ENCODE measurements around the gene KIF26B.

GRCh38 chr1:245694753-245695195 is 540.0 kb downstream of the KIF26B start:
- no peak for TF ChIP-seq CTCF (conservative IDR thresholded peaks at IDR 0.05; ENCODE audit: low read depth, low read length)
- no peak for TF ChIP-seq FOS (IDR thresholded peaks at IDR 0.05; ENCODE audit: low read depth, low read length)
- TF ChIP-seq POLR2A (IDR thresholded peaks at IDR 0.05; ENCODE audit: low read depth, low read length) = no peak
- no peak for TF ChIP-seq USF2 (IDR thresholded peaks at IDR 0.05; ENCODE audit: low read depth, low read length)
- TF ChIP-seq SMC3 (IDR thresholded peaks at IDR 0.05; ENCODE audit: low read depth, low read length) = no peak
- no peak for TF ChIP-seq RAD21 (IDR thresholded peaks at IDR 0.05; ENCODE audit: low read length)
- no peak for TF ChIP-seq CEBPB (IDR thresholded peaks at IDR 0.05; ENCODE audit: low read depth, low read length)
- no peak for TF ChIP-seq CHD1 (IDR thresholded peaks at IDR 0.05; ENCODE audit: low read depth, low read length)
- TF ChIP-seq RCOR1 (IDR thresholded peaks at IDR 0.05; ENCODE audit: insufficient replicate concordance, low read length) = no peak
- no peak for TF ChIP-seq ELK1 (IDR thresholded peaks at IDR 0.05; ENCODE audit: borderline replicate concordance, low read depth, low read length)
- no peak for TF ChIP-seq RFX5 (IDR thresholded peaks at IDR 0.05; ENCODE audit: low read depth, low read length)

Data from IMR-90 (cell line).